Activated CD4-positive, alpha-beta T cell treated with anti-CD3 and anti-CD28 coated beads, Interleukin-2, amount 50 U/mL, for 16 hours (primary cell): ENCODE results near the gene ARHGDIA.

Experiments
- DNase-seq: peaks from one replicate; pipeline ENCODE4 v3.0.0-alpha.2; 2020

ARHGDIA gene

GRCh38 chr17:81885869-81886548, 14.9 kb upstream of the ARHGDIA start:
- DNase-seq: no peak

GRCh38 chr17:81885454-81885853, 14.3 kb upstream of the ARHGDIA start:
- DNase-seq: no peak

DNA sequence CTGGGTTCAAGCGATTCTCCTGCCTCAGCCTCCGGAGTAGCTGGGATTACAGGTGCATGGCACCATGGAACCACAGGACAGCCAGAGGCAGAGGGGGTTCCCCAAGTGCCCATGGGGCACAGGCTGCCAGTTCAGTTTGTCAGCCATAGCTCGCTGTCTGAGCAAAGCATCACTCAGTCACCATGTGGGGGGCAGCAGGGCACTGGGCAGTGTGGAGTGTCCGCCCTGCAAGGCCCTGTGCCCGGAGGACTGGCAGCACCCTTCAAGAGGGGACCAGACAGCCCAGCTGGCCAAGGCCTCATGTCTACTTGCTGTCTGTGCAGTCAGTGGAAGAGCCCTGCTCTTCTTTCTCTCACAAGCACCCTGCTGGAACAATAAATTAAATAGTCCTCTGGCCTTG, 13.8 kb upstream of the ARHGDIA start:
- DNase-seq: no peak

DNA sequence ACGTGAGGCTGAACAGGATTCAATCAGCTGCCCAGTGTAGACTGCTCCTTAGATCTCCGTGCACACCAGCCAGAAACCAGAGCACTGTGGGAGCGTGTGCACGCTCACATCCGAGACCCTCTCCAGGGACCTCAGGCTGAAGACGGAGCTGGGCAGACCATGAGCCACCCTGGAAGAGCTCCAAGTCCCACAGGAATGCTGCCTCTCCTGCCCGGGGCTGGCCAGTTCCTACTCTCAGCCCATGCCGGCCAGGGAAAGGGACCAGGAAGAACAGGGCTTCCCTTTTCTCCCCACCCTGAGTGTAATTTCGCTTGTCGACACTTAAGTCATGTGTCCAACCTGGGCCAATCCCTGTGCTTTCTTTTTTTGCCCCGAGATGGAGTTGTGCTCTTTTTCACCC, 13.4 kb upstream of the ARHGDIA start:
- DNase-seq: no peak

- no peak for DNase-seq
Observed at GRCh38 chr17:81879121-81879520, 8.0 kb upstream of the ARHGDIA start.

- no peak for DNase-seq
Observed at GRCh38 chr17:81878294-81878693, 7.2 kb upstream of the ARHGDIA start.

GRCh38 chr17:81877569-81877968, 6.4 kb upstream of the ARHGDIA start:
- no peak for DNase-seq

DNA sequence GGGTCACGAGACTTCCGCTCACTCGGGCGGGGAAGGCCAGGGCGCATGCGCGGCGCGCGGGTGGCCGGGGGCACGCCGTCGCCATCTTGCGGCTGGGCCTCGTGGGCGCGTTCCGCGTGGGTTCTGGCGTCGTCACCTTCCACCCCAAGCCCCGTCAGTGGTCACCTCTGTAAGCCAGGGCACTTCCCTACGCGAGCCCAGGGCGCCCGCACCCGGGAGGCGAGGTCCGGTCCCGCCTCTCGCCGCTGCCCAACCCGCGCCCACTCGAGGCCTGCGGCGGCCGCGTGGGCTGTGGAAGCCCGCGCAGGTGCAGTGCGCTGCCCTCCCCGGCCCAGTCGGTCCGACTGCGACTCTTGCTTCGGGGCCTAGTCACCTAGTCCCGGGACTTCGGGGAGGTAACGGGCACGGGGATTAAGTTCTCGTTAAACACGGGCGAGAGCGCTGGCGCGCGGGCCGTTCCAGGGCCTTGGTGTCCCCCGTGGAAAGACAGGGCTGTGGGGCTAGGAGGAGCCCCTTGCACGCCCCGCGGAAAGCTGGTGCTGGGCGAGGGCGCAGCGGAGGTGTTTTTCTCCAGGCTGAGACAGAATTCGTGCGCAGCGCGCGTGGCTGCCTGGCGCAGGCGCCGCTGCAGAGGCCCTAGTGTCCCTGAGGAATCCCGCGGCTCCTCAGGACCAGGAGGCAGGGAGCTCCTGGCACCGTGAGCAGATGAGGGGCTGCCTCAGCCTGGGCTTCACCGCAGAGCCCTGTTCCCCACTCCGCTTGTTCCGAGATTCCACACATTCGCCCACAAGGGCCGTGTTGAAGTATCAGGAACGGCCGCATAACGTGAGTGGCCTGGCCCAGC, 472 bp upstream of the ARHGDIA start:
- DNase-seq: peak; percentile 96

DNA sequence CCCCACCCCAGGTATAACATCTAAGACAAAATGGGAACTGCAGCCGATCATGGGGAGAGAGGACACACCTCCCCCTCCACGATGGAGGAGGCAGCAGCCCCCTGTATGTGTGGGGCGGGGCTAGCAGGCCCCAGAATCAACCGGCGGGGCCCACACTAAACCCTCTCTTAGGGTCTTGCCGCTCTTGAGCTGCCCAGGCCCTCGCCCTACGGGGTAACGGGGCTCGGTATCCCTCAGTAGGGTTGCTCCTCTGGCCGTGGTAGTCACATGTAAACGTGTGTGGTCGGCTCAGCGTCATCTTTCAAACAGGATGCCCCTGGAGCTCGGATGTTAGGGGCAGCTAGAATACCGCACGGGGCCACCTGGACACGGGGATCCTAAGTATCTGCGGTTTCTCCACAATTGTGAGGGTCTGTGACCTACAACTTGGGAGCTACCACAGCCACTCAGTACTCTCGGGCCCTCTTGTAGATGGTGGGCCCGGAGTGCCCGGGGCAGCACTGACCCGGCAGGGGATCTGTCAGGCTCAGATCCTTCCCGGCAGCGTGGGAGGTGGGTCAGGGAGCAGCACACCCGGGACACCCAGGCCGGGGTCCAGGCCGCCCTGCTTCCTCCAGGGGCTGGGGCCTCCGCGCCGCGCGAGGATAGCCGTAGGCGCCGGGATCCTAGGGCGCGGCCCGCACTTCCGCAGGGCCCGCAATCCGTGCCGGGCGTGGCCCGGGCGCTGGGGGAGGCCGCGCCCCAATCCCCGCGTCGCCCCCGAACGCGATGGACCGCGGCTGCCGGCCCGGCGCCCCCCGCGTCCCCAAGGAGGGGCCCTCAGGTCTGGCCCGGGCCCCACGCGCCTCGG, 781 bp downstream of the ARHGDIA start:
- DNase-seq: peak; percentile 47

DNA sequence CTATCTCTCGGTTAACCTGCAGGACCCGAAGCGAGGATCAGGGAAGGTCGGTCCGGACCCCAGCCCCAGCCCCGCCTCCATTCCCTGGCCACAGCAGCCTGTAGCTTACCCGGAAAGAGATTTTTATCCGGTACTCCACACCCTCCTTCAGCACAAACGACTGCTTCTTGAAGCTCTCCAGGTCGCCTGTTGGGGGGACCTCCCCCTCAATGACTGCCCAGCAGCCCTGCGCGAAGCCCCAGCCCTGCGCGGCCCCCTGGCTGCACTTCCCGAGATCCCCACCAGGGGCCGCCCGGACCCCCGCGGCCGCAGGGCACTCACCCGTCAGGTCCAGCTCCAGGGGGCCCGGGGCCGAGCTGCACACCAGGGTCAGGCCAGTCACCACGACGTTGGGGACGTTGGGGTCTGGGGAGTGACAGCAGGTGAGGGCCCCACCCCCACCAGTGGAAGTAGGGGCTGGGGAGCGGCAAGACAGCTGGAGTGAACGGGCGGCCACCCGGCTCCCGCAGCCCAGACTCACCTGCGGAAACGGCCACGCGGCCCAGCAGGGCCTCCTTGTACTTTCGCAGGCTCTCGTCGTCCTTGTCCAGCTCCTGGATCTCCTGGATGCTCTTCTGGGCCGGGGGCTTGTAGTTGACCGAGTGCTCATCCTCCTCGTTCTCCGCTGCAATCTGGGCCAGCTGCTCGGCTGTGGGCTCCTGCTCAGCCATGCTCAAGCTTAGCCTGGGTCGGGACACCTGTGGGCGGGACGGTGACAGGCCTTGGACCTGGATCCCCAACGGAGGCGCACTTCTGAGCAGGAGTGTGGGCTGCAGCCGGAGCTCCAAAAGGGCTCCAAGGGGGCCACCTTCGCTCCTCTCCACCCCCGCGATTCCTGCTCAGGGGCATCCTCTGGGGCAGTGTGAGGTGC, 1.7 kb downstream of the ARHGDIA start:
- DNase-seq: peak; percentile 42

DNA sequence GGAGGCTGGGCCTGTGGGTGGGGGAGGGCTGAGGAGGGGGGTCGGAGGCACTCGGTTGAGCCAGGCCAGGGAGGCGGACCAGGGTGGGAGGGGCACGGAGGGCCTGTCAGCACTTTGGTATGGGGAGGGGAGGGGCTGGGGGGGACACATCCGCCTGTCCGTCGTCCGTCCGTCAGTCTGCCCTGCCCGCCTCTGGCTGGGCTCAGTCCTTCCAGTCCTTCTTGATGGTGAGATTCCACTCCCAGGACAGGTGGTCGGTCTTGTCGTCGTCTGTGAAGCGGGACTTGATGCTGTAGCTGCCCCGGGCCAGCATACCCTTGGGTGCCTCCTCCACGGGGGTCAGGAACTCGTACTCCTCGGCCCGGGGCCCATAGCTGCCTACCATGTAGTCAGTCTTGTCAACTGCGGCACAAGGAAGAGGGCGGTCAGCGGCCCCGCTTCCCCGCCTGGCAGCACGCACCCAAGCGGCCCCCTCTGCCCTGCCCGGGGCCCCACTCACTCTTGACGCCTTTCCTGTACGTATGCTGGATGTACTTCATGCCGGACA, 2.4 kb downstream of the ARHGDIA start:
- no peak for DNase-seq

DNA sequence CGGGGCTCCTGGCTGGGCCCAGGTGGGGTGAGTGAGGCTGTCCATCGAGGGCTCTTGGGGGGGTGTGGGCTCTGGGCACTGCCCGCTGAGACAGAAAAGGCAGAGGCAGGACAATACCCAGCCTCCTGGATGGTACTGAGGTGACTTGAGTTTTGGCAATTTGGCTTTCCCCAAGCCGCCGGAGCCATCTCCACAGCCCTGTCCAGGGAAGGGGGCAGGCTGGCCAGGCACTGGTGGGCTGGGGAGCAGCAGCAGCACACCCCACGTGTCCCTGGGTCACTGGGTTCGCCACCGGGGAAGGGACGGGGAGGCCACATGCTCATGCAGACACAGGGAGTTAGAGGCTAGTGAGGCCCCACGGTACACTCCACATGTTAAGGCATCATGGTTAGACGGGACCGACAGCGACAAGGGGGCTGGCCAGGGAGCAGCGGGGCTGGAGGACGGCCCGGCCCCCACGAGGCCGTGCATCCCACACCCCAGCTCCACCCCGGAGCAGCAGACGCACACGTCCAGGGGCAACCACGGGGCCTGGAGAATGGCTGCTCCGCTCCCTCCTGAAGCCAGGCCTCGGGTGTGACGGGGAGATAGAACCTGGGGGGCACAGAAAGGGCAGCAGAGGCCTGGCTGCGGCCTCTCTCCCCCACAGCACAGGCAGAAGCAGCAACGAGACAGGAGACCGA, 3.0 kb downstream of the ARHGDIA start:
- DNase-seq: no peak

GRCh38 chr17:81867170-81867990, 3.8 kb downstream of the ARHGDIA start:
- peak; percentile 44 for DNase-seq

- peak; percentile 30 for DNase-seq
Observed at GRCh38 chr17:81866440-81867169, 4.5 kb downstream of the ARHGDIA start.

DNA sequence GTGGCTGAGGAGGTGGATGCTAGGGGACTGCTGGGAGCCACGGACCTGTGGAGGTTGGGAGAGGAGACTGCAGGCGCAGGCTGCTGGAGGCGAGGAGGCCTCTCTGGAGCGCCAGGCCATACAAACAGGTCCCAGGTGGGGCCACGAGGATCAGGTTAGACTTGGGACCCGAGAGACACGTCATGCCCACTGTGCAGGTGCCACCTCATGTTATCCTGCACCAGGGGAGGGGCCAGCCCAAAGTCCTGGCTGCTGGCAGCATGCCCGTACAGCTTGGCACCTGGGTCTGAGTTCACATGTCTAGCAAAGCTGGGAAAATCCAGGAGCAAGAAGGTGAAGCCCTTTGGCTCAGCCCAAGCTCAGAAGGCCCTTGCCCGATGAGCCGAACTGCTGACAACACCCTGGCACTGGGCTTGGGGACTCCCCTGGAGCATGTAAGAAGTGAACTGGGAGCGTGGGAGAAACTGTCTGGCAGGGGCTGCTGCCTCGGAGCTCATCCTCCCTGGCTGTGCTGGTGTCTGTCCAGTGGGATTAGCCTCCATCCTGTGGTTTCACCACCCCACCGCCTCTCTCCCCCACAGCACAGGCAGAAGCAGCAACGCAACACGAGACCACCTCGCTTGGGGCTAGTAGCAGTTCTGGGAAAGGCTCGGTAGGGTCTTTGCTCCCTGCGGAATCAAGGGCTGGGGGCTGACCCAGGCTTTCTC, 5.3 kb downstream of the ARHGDIA start:
- DNase-seq: no peak

GRCh38 chr17:81865358-81865732, 5.8 kb downstream of the ARHGDIA start:
- DNase-seq: no peak

- DNase-seq: no peak
Observed at GRCh38 chr17:81863833-81864768, 7.0 kb downstream of the ARHGDIA start.

GRCh38 chr17:81863123-81863675, 7.9 kb downstream of the ARHGDIA start:
- DNase-seq: no peak
